SU-DHL-6 (cell line): ENCODE data around the gene EHBP1.

Source experiments
- H2AFZ ChIP-seq: fragments of 200-600 bp; sonication (generic); 2 replicates; pipeline ENCODE4 v1.6.1; 2014; ENCODE audit warnings: low read depth, mild to moderate bottlenecking, moderate library complexity, mixed read lengths, antibody characterized with exemption, low read length; ENCODE audit not compliant: severe bottlenecking
- H3F3A ChIP-seq: fragments of 200-600 bp; shearing (Covaris generic); 2 replicates; pipeline ENCODE4 v1.6.0; 2016; ENCODE audit warnings: antibody characterized with exemption, mild to moderate bottlenecking; ENCODE audit not compliant: insufficient read depth
- H3K27ac ChIP-seq: fragments of 200-600 bp; sonication (generic); 2 replicates; pipeline ENCODE4 v1.5.1; 2016; ENCODE audit warnings: low read depth, mild to moderate bottlenecking, low read length, moderate library complexity, mixed read lengths
- H3K27me3 ChIP-seq: fragments of 200-600 bp; sonication (generic), shearing (Covaris generic); 2 replicates; pipeline ENCODE4 v1.6.0; 2014; ENCODE audit warnings: mild to moderate bottlenecking, low read length
- H3K36me3 ChIP-seq: fragments of 200-600 bp; sonication (generic); 2 replicates; pipeline ENCODE4 v1.6.1; 2014; ENCODE audit warnings: mild to moderate bottlenecking, low read length, mixed read lengths
- H3K4me2 ChIP-seq: fragments of 300-600, 200-600 bp; shearing (Covaris generic), sonication (generic); 2 replicates; pipeline ENCODE4 v1.6.0; 2014; ENCODE audit warnings: low read length, low read depth, mild to moderate bottlenecking; ENCODE audit not compliant: poor library complexity, severe bottlenecking
- H3K4me3 ChIP-seq: fragments of 200-600 bp; sonication (generic); 2 replicates; pipeline ENCODE4 v1.5.1; 2014; ENCODE audit warnings: antibody characterized with exemption, low read length, mild to moderate bottlenecking, mixed read lengths; ENCODE audit not compliant: insufficient read depth, poor library complexity, severe bottlenecking
- H3K79me2 ChIP-seq: fragments of 200-600 bp; sonication (generic); 2 replicates; pipeline ENCODE4 v1.6.1; 2014; ENCODE audit warnings: mild to moderate bottlenecking, low read length, moderate library complexity; ENCODE audit not compliant: insufficient read depth
- H3K9ac ChIP-seq: fragments of 200-600 bp; sonication (generic); 2 replicates; pipeline ENCODE4 v1.7.0; 2014; ENCODE audit warnings: mild to moderate bottlenecking, low read length
- H3K9me2 ChIP-seq: fragments of 200-600 bp; sonication (generic); replicated peaks from 2 replicates; pipeline ENCODE4 v1.6.1; 2014; ENCODE audit warnings: low read length; ENCODE audit not compliant: insufficient read depth
- H3K9me3 ChIP-seq: fragments of 200-600 bp; sonication (generic); 2 replicates; pipeline ENCODE4 v1.6.1; 2014; ENCODE audit warnings: low read length, mixed read lengths; ENCODE audit not compliant: insufficient read depth
- H4K20me1 ChIP-seq: fragments of 200-600 bp; sonication (generic); 2 replicates; pipeline ENCODE4 v1.6.1; 2014; ENCODE audit warnings: low read depth, mild to moderate bottlenecking, antibody characterized with exemption, low read length, moderate library complexity, mixed read lengths
- CTCF ChIP-seq: fragments of 200-600 bp; sonication (generic); IDR thresholded peaks from one replicate; pipeline ENCODE4 v1.5.1; 2017; ENCODE audit warnings: antibody characterized with exemption, mild to moderate bottlenecking, low read length, moderate library complexity; ENCODE audit not compliant: insufficient read depth, poor library complexity, severe bottlenecking
- EZH2phosphoT487 ChIP-seq: fragments of 200-600 bp; sonication (generic), shearing (Covaris generic); conservative IDR thresholded peaks from 2 replicates; pipeline ENCODE4 v1.6.1; 2018; ENCODE audit warnings: mild to moderate bottlenecking, antibody characterized with exemption, low read length, moderate library complexity, mixed read lengths

Gene EHBP1

GRCh38 chr2:62686012-62686685 is 19.4 kb upstream of the EHBP1 start:
- Histone ChIP-seq H3K9me2 (no peaks in the 10 kb centered on the region), H3K27me3 (no peaks in the 10 kb centered on the region), H3K79me2 (no peaks in the 10 kb centered on the region), H3K4me2 (no peak overlapping the region), H3K27ac (no peak overlapping the region), H2AFZ (no peak overlapping the region), H3K9ac (no peak overlapping the region), H4K20me1 (no peaks in the 10 kb centered on the region), H3K9me3 (no peaks in the 10 kb centered on the region), H3K36me3 (no peaks in the 10 kb centered on the region), H3F3A (no peaks in the 10 kb centered on the region), H3K4me3 (no peak overlapping the region)
- TF ChIP-seq CTCF (no peak), EZH2phosphoT487 (no peak)

- Histone ChIP-seq H3K27me3 (no peaks in the 10 kb centered on the region), H3K4me3 (no peak overlapping the region), H2AFZ (no peak overlapping the region), H3K4me2 (no peak overlapping the region), H3K9me3 (no peaks in the 10 kb centered on the region), H3K9ac (no peak overlapping the region), H3K9me2 (no peaks in the 10 kb centered on the region), H3F3A (no peaks in the 10 kb centered on the region), H4K20me1 (no peaks in the 10 kb centered on the region), H3K36me3 (no peaks in the 10 kb centered on the region), H3K79me2 (no peaks in the 10 kb centered on the region), H3K27ac (no peak overlapping the region)
- no peak for TF ChIP-seq CTCF
Observed at GRCh38 chr2:62687636-62688035, 17.9 kb upstream of the EHBP1 start.

- Histone ChIP-seq H4K20me1 (no peaks in the 10 kb centered on the region), H3K9ac (no peak overlapping the region), H3K79me2 (no peaks in the 10 kb centered on the region), H3K4me3 (no peak overlapping the region), H3K4me2 (no peak overlapping the region), H3K27me3 (no peaks in the 10 kb centered on the region), H3K9me3 (no peaks in the 10 kb centered on the region), H3K36me3 (no peaks in the 10 kb centered on the region), H3K9me2 (no peaks in the 10 kb centered on the region), H2AFZ (no peak overlapping the region), H3F3A (no peaks in the 10 kb centered on the region), H3K27ac (no peak overlapping the region)
- TF ChIP-seq CTCF, result no peak
- TF ChIP-seq EZH2phosphoT487, result no peak
Observed at GRCh38 chr2:62688771-62689170, 16.7 kb upstream of the EHBP1 start.

GRCh38 chr2:62691186-62691585 is 14.3 kb upstream of the EHBP1 start:
- no peaks in the 10 kb centered on the region for H3K27me3 ChIP-seq
- no peak overlapping the region for H2AFZ ChIP-seq
- H3K4me3 ChIP-seq, result no peak overlapping the region
- no peaks in the 10 kb centered on the region for H3F3A ChIP-seq
- H3K36me3 ChIP-seq, result no peaks in the 10 kb centered on the region
- no peaks in the 10 kb centered on the region for H3K9me3 ChIP-seq
- no peaks in the 10 kb centered on the region for H3K79me2 ChIP-seq
- H3K9ac ChIP-seq, result no peak overlapping the region
- H3K4me2 ChIP-seq, result no peak overlapping the region
- H3K27ac ChIP-seq, result no peak overlapping the region
- TF ChIP-seq CTCF, result no peak
- no peaks in the 10 kb centered on the region for H4K20me1 ChIP-seq
- H3K9me2 ChIP-seq, result no peaks in the 10 kb centered on the region
